HFFc6 (cell line): ENCODE measurements around the gene KIF26B. TPM values are rescaled to one million over a fixed set of nuclear protein-coding genes. Genes with fewer than 3 reads are reported as not detected.

ENCODE experiments used
- DNase-seq: peaks from one replicate; pipeline ENCODE4 v3.0.0-alpha.2; 2018
- H3K27ac Mint-ChIP-seq: 2 replicates; pipeline ENCODE4 v1.8.0; 2020; ENCODE audit warnings: mild to moderate bottlenecking, mixed read lengths
- H3K27me3 Mint-ChIP-seq: 2 replicates; pipeline ENCODE4 v1.8.0; 2021; ENCODE audit warnings: mild to moderate bottlenecking, moderate library complexity, mixed read lengths; ENCODE audit not compliant: insufficient read depth
- H3K36me3 Mint-ChIP-seq: 2 replicates; pipeline ENCODE4 v1.8.0; 2021; ENCODE audit warnings: low read depth, mixed read lengths
- H3K4me1 Mint-ChIP-seq: 2 replicates; pipeline ENCODE4 v1.8.0; 2020; ENCODE audit warnings: low read depth, mixed read lengths
- H3K4me3 Mint-ChIP-seq: 2 replicates; pipeline ENCODE4 v1.8.0; 2020; ENCODE audit warnings: mild to moderate bottlenecking, moderate library complexity, mixed read lengths
- H3K9me3 Mint-ChIP-seq: 2 replicates; pipeline ENCODE4 v1.8.0; 2020; ENCODE audit warnings: mild to moderate bottlenecking, mixed read lengths
- CTCF ChIP-seq: fragments of 200-600 bp; sonication (generic); IDR thresholded peaks from 2 replicates; pipeline ENCODE4 v1.5.0; 2021; ENCODE audit warnings: antibody characterized with exemption, mild to moderate bottlenecking
- total RNA-seq, 6 experiments: library from RNA; stranded (reverse); fragmentation: NEBNext Ultra II Directional; extraction: Animal tissue kit (Norgen Biotek cat#: 25700); gene quantifications; 2 replicates in 1 of 6; 3 replicates in 5 of 6; pipeline ENCODE4 v1.2.3, GENCODE V29; 2021

Gene KIF26B
- total RNA-seq, 6 experiments from 2014 or later, result 4.6 to 7.5 (median 5.5) TPM

- Mint-ChIP-seq H3K27me3 (no peaks in the 10 kb centered on the region; the same call in none of the 2 replicates), H3K4me3 (no peak overlapping the region), H3K4me1 (peaks cover 5% of the 10 kb centered on the region; the same call in 1 of the 2 replicates), H3K36me3 (no peaks in the 10 kb centered on the region), H3K9me3 (peaks cover 5% of the 10 kb centered on the region; the same call in 1 of the 2 replicates), H3K27ac (no peak overlapping the region)
- TF ChIP-seq CTCF, result no peak
- DNase-seq, result no peak
These were observed 115.3 kb downstream of the KIF26B start for GRCh38 chr1:245270063-245270462.

GRCh38 chr1:245270972-245271371 lies 116.2 kb downstream of the KIF26B start:
- Mint-ChIP-seq H3K4me3 (no peak overlapping the region), H3K9me3 (peaks cover 5% of the 10 kb centered on the region; the same call in 1 of the 2 replicates), H3K27me3 (no peaks in the 10 kb centered on the region; the same call in none of the 2 replicates)

GRCh38 chr1:245272676-245273075 lies 117.9 kb downstream of the KIF26B start:
- Mint-ChIP-seq H3K27me3 (no peaks in the 10 kb centered on the region; the same call in none of the 2 replicates), H3K9me3 (peaks cover 5% of the 10 kb centered on the region; the same call in 1 of the 2 replicates), H3K36me3 (no peaks in the 10 kb centered on the region), H3K27ac (no peak overlapping the region), H3K4me1 (peaks cover 10% of the 10 kb centered on the region; the same call in 1 of the 2 replicates), H3K4me3 (no peak overlapping the region)
- TF ChIP-seq CTCF, result no peak
- no peak for DNase-seq

More at GRCh38 chr1:245270972-245271371, 116.2 kb downstream of the KIF26B start:
- Mint-ChIP-seq H3K4me1 (peaks cover 5% of the 10 kb centered on the region; the same call in 1 of the 2 replicates), H3K27ac (no peak overlapping the region), H3K36me3 (no peaks in the 10 kb centered on the region)
- no peak for TF ChIP-seq CTCF
- DNase-seq, result no peak

GRCh38 chr1:245276445-245276844 lies 121.7 kb downstream of the KIF26B start:
- no peak for TF ChIP-seq CTCF
- H3K27ac Mint-ChIP-seq, result no peak overlapping the region
- H3K4me1 Mint-ChIP-seq, result peaks cover 10% of the 10 kb centered on the region; the same call in 1 of the 2 replicates
- H3K27me3 Mint-ChIP-seq, result no peaks in the 10 kb centered on the region; the same call in none of the 2 replicates
- H3K9me3 Mint-ChIP-seq, result no peaks in the 10 kb centered on the region
- H3K4me3 Mint-ChIP-seq, result no peak overlapping the region
- H3K36me3 Mint-ChIP-seq, result no peaks in the 10 kb centered on the region
- no peak for DNase-seq

GRCh38 chr1:245277276-245277675 lies 122.5 kb downstream of the KIF26B start:
- H3K4me1 Mint-ChIP-seq, result peaks cover 10% of the 10 kb centered on the region; the same call in 1 of the 2 replicates
- H3K4me3 Mint-ChIP-seq, result no peak overlapping the region
- no peak overlapping the region for H3K27ac Mint-ChIP-seq
- H3K36me3 Mint-ChIP-seq, result no peaks in the 10 kb centered on the region
- DNase-seq, result no peak
- H3K9me3 Mint-ChIP-seq, result no peaks in the 10 kb centered on the region
- peaks cover 2% of the 10 kb centered on the region for H3K27me3 Mint-ChIP-seq
- no peak; the same call in 1 of the 2 replicates for TF ChIP-seq CTCF
